Nephron (organoid): ENCODE results near the gene BEAN1.
"Not testable (repeated sequence)": the region's sequence is repeated elsewhere in the genome, so short reads cannot be mapped to it uniquely, and the experiment has no call there.

ENCODE experiments used
- H3K27ac Mint-ChIP-seq, 3 experiments: 2 replicates each; pipeline ENCODE4 v1.8.0; 2020; ENCODE audit warnings: mixed read lengths in 3 of 3, mild to moderate bottlenecking in 2 of 3, moderate library complexity in 1 of 3
- H3K27me3 Mint-ChIP-seq: 2 replicates; pipeline ENCODE4 v1.8.0; 2021; ENCODE audit warnings: low read depth, mild to moderate bottlenecking, moderate library complexity, mixed read lengths
- H3K36me3 Mint-ChIP-seq: 2 replicates; pipeline ENCODE4 v1.8.0; 2020; ENCODE audit warnings: low read depth, mixed read lengths
- H3K4me1 Mint-ChIP-seq: 2 replicates; pipeline ENCODE4 v1.8.0; 2020; ENCODE audit warnings: mixed read lengths
- H3K4me3 Mint-ChIP-seq, 3 experiments: 2 replicates each; pipeline ENCODE4 v1.8.0; 2020; ENCODE audit warnings: mild to moderate bottlenecking in 3 of 3, mixed read lengths in 3 of 3, moderate library complexity in 2 of 3
- H3K9me3 Mint-ChIP-seq: 2 replicates; pipeline ENCODE4 v1.8.0; 2020; ENCODE audit warnings: mixed read lengths
- TF ChIP-seq, protein P1 (sequence below), 3 experiments: fragments of 200-600 bp; sonication (generic); IDR thresholded peaks; one replicate each; pipeline ENCODE4 v1.5.0; 2021; ENCODE audit warnings: antibody characterized with exemption in 3 of 3; ENCODE audit not compliant: unreplicated experiment in 3 of 3

The BEAN1 gene

DNA sequence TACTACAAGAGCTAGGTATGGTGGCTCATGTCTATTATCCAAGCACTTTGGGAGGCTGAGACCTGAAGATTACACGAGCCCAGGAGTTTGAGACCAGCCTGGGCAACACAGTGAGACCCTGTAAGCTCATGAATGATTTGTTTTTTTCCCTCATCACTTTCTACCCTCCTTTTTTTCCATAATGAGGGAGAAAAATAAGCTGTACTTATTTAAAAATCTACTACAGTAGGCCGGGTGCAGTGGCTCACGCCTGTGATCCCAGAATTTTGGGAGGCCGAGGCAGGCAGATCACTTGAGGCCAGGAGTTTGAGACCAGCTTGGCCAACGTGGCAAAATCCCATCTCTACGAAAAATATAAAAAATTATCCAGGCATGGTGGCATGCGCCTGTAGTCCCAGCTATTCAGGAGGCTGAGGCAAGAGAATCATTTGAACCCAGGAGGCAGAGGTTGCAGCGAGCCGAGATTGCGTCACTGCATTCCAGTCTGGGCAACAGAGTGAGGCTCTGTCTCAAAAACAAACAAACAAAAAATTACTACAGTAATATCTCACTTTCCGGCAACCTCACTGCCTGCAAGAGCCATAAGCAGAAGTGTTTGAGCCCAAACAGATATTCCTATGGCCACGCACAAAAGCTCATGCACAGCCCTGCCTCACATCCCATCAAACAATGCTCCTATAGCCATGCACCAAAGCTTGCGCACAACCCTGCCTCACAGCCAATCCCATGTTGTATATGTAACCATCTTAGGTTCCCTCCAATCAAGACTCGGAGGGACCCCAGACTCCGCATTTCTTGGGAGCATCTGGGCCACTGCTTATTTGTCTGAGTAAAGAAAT is 85.4 kb downstream of the BEAN1 start:
- no peaks in the 10 kb centered on the region for H3K9me3 Mint-ChIP-seq
- TF ChIP-seq, protein P1, sequence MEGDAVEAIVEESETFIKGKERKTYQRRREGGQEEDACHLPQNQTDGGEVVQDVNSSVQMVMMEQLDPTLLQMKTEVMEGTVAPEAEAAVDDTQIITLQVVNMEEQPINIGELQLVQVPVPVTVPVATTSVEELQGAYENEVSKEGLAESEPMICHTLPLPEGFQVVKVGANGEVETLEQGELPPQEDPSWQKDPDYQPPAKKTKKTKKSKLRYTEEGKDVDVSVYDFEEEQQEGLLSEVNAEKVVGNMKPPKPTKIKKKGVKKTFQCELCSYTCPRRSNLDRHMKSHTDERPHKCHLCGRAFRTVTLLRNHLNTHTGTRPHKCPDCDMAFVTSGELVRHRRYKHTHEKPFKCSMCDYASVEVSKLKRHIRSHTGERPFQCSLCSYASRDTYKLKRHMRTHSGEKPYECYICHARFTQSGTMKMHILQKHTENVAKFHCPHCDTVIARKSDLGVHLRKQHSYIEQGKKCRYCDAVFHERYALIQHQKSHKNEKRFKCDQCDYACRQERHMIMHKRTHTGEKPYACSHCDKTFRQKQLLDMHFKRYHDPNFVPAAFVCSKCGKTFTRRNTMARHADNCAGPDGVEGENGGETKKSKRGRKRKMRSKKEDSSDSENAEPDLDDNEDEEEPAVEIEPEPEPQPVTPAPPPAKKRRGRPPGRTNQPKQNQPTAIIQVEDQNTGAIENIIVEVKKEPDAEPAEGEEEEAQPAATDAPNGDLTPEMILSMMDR (IDR thresholded peaks at IDR 0.05; ENCODE audit: unreplicated experiment in 3 of 3): no peak
- peak overlapping the region in 2 of 3 experiments; percentile 78 to 85 for H3K27ac Mint-ChIP-seq
- H3K4me1 Mint-ChIP-seq: peaks cover 44% of the 10 kb centered on the region
- no peaks in the 10 kb centered on the region for H3K27me3 Mint-ChIP-seq
- peaks cover 47% of the 10 kb centered on the region for H3K36me3 Mint-ChIP-seq
- H3K4me3 Mint-ChIP-seq: no peak overlapping the region

- TF ChIP-seq, protein P1 (IDR thresholded peaks at IDR 0.05; ENCODE audit: unreplicated experiment in 3 of 3): no peak
- H3K9me3 Mint-ChIP-seq: no peaks in the 10 kb centered on the region
- no peaks in the 10 kb centered on the region for H3K27me3 Mint-ChIP-seq
- peaks cover 46% of the 10 kb centered on the region for H3K36me3 Mint-ChIP-seq
- H3K4me3 Mint-ChIP-seq: no peak overlapping the region
- H3K4me1 Mint-ChIP-seq: peaks cover 48% of the 10 kb centered on the region
- H3K27ac Mint-ChIP-seq: peak overlapping the region in 2 of 3 experiments; percentile 44 to 85
Measured at GRCh38 chr16:66513111-66513723, 86.1 kb downstream of the BEAN1 start.

- not testable (repeated sequence) for H3K27me3 Mint-ChIP-seq, H3K27ac Mint-ChIP-seq, H3K9me3 Mint-ChIP-seq, H3K4me3 Mint-ChIP-seq
- H3K4me1 Mint-ChIP-seq: peaks cover 48% of the 10 kb centered on the region
- H3K36me3 Mint-ChIP-seq: peaks cover 49% of the 10 kb centered on the region
Measured at GRCh38 chr16:66514391-66514790, 87.3 kb downstream of the BEAN1 start.

DNA sequence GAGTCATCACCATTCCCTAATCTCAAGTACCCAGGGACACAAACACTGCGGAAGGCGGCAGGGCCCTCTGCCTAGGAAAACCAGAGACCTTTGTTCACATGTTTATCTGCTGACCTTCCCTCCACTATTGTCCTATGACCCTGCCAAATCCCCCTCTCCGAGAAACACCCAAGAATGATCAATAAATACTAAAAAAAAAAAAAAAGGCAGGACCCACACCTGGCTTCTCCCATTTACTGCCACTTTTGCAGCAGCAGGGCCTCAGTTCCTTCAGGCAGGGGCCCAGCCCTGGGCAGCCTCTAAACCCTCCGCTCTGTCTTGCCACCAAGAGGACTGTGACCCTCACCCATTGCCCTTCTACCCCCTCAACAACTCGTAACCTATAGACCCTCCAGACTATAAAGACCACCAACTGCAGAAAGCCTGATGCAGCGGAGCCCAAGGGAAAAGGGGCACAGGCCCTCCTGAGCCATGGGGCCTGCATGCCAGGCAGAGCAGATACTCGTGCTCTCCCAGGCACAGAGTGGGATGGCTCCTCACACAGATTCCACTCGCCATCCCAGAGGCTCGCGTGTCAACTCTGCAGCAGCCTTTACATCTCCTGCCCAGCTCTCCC is 88.0 kb downstream of the BEAN1 start:
- Mint-ChIP-seq H3K4me1 (peaks cover 44% of the 10 kb centered on the region), H3K36me3 (peaks cover 47% of the 10 kb centered on the region), H3K27ac (peak overlapping the region in 1 of 3 experiments; percentile 56)
- H3K9me3 Mint-ChIP-seq, H3K4me3 Mint-ChIP-seq, H3K27me3 Mint-ChIP-seq: not testable (repeated sequence)

GRCh38 chr16:66515596-66516508 is 88.8 kb downstream of the BEAN1 start:
- no peak overlapping the region for H3K4me3 Mint-ChIP-seq
- TF ChIP-seq, protein P1 (IDR thresholded peaks at IDR 0.05; ENCODE audit: unreplicated experiment in 3 of 3): no peak
- H3K27ac Mint-ChIP-seq: peak overlapping the region; percentile 90 to 99 (median 99)

GRCh38 chr16:66516509-66516807 is 89.4 kb downstream of the BEAN1 start:
- TF ChIP-seq, protein P1 (IDR thresholded peaks at IDR 0.05; ENCODE audit: unreplicated experiment in 3 of 3): no peak
- Mint-ChIP-seq H3K4me1 (peaks cover 39% of the 10 kb centered on the region), H3K27ac (peak overlapping the region; percentile 90 to 99 (median 99)), H3K27me3 (no peaks in the 10 kb centered on the region), H3K36me3 (peaks cover 57% of the 10 kb centered on the region), H3K4me3 (no peak overlapping the region), H3K9me3 (no peaks in the 10 kb centered on the region)

More at GRCh38 chr16:66515596-66516508, 88.8 kb downstream of the BEAN1 start:
- H3K9me3 Mint-ChIP-seq: no peaks in the 10 kb centered on the region
- peaks cover 55% of the 10 kb centered on the region for H3K36me3 Mint-ChIP-seq
- H3K4me1 Mint-ChIP-seq: peaks cover 43% of the 10 kb centered on the region
- no peaks in the 10 kb centered on the region for H3K27me3 Mint-ChIP-seq
